GM19438 (cell line): ENCODE measurements around the gene ADORA1.

Experiments used
- ATAC-seq: cut with Tn5 transposase; IDR thresholded peaks from one replicate; pipeline ENCODE4 v1.9.1; 2021; ENCODE audit warnings: low read depth; ENCODE audit not compliant: unreplicated experiment

The ADORA1 gene

GRCh38 chr1:203153051-203153988 is 25.8 kb downstream of the ADORA1 start:
- ATAC-seq = no peak

- no peak for ATAC-seq
Measured at GRCh38 chr1:203153989-203154821, 26.7 kb downstream of the ADORA1 start.

- no peak for ATAC-seq
Measured at GRCh38 chr1:203156280-203156679, 28.8 kb downstream of the ADORA1 start.

GRCh38 chr1:203158423-203158822 is 30.9 kb downstream of the ADORA1 start:
- no peak for ATAC-seq

GRCh38 chr1:203158960-203159665 is 31.6 kb downstream of the ADORA1 start:
- no peak for ATAC-seq

- no peak for ATAC-seq
Measured at GRCh38 chr1:203159844-203160243, 32.3 kb downstream of the ADORA1 start.

GRCh38 chr1:203161175-203161574 is 33.6 kb downstream of the ADORA1 start:
- no peak for ATAC-seq

GRCh38 chr1:203161703-203162102 is 34.2 kb downstream of the ADORA1 start:
- ATAC-seq = no peak

- ATAC-seq = no peak
Measured at GRCh38 chr1:203162403-203162802, 34.9 kb downstream of the ADORA1 start.

- no peak for ATAC-seq
Measured at GRCh38 chr1:203163891-203164635, 36.5 kb downstream of the ADORA1 start.

- no peak for ATAC-seq
Measured at GRCh38 chr1:203165101-203165799, 37.7 kb downstream of the ADORA1 start.

GRCh38 chr1:203165800-203166161 is 38.3 kb downstream of the ADORA1 start:
- ATAC-seq = no peak

- no peak for ATAC-seq
Measured at GRCh38 chr1:203166192-203166940, 38.8 kb downstream of the ADORA1 start.

- no peak for ATAC-seq
Measured at GRCh38 chr1:203167026-203167912, 39.7 kb downstream of the ADORA1 start.

GRCh38 chr1:203167913-203168200 is 40.3 kb downstream of the ADORA1 start:
- ATAC-seq = no peak

GRCh38 chr1:203168256-203168786 is 40.8 kb downstream of the ADORA1 start:
- no peak for ATAC-seq

GRCh38 chr1:203168991-203169390 is 41.5 kb downstream of the ADORA1 start:
- no peak for ATAC-seq
